ENCODE results near the gene GAS6.

The GAS6 gene

DNA sequence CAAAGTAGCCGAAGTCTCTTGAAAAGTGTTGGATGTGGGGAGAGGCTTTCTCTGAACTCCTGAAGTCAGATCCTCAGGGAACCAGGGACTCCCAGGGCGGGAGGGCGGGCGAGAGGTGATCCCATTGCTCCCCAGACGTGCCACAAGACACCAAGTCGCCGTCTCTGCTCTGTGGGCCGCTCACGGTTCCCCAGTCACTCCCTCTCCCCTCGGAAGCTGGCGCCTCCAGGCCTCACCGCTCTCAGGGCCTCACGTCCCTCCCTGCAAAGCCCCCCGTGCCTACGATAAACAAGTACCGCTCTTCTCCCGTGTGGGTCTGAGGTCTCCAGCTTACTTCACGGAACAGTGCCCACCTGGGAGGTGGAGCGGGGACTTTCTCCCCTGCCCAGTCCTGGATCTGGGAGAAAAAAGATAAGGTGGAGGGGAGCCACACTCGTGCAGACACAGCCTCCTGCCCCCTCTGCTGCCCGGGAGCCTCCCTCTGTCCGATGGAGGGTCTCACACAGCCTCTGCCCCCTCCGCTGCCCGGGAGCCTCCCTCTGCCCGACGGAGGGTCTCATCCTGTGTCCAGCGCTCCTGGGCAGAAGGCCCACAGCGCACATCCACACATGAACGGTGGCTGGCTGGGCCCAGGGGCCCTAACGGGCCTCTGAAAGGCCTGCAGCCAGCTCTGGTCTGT, 50.7 kb downstream of the GAS6 start:
- Histone ChIP-seq H2AFZ (ENCODE audit: low read length) (no peak overlapping the region), H3K27ac (ENCODE audit: low read length) (no peak overlapping the region), H3K4me2 (ENCODE audit: low read depth, low read length) (no peak overlapping the region), H3K9ac (ENCODE audit: low read length) (no peak overlapping the region), H3F3A (ENCODE audit: insufficient read depth, low read length) (peaks cover 9% of the 10 kb centered on the region), H3K27me3 (replicated peaks; ENCODE audit: insufficient read depth, low read length) (no peaks in the 10 kb centered on the region), H4K20me1 (ENCODE audit: insufficient read depth, low read length) (no peaks in the 10 kb centered on the region), H3K79me2 (ENCODE audit: low read length) (no peaks in the 10 kb centered on the region), H3K36me3 (replicated peaks; ENCODE audit: insufficient read depth, low read length) (no peaks in the 10 kb centered on the region), H3K9me3 (replicated peaks; ENCODE audit: insufficient read depth, low read length) (no peaks in the 10 kb centered on the region), H3K4me3 (ENCODE audit: low read length) (no peak overlapping the region), H3K9me2 (replicated peaks; ENCODE audit: insufficient read depth, low read length) (no peaks in the 10 kb centered on the region), H3K4me1 (ENCODE audit: low read length) (peaks cover 9% of the 10 kb centered on the region)
- DNase-seq = no peak
- TF ChIP-seq EZH2phosphoT487 (IDR thresholded peaks at IDR 0.05; ENCODE audit: low read length) (no peak), EZH2 (optimal IDR thresholded peaks at IDR 0.05; ENCODE audit: low read depth, low read length) (no peak)
- TF ChIP-seq, protein P1, sequence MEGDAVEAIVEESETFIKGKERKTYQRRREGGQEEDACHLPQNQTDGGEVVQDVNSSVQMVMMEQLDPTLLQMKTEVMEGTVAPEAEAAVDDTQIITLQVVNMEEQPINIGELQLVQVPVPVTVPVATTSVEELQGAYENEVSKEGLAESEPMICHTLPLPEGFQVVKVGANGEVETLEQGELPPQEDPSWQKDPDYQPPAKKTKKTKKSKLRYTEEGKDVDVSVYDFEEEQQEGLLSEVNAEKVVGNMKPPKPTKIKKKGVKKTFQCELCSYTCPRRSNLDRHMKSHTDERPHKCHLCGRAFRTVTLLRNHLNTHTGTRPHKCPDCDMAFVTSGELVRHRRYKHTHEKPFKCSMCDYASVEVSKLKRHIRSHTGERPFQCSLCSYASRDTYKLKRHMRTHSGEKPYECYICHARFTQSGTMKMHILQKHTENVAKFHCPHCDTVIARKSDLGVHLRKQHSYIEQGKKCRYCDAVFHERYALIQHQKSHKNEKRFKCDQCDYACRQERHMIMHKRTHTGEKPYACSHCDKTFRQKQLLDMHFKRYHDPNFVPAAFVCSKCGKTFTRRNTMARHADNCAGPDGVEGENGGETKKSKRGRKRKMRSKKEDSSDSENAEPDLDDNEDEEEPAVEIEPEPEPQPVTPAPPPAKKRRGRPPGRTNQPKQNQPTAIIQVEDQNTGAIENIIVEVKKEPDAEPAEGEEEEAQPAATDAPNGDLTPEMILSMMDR (IDR thresholded peaks at IDR 0.05; ENCODE audit: low read length) = no peak

DNA sequence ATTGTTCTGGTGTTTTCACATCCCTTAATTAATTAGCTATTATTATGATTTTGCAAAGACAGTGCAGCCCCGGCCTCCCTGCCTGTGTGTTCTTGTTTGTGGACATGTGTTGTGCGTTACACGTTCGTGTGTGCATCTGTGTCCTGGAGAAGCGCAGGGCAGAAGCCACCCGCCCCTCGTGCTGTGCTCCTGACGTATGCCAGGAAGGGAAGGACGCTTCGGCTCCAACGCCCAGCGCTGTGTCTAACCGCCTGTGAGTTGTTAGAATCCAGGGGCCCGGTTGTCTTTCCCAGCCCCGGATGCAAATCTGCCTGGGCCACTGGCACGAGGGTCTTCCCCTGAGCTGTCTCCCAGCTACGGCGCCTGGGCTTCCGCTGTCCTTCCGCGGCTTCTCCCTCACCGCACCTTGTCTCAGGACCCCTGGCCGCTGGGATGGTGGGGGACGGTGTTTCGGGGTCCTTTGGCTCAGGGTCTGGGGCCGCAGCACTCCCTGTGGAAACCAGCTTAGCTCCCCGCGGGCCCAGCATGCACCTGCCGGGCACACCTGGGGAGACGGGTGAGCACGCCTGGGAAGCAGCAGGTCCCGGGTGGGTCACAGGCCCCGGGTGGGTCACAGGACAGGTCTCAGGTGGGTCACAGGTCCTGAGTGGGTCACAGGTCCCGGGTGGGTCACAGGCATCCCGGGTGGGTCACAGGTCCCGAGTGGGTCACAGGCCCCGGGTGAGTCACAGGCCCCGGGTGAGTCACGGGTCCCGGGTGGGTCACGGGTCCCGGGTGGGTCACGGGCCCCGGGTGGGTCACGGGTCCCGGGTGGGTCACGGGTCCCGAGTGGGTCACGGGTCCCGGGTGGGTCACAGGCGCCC, 51.5 kb downstream of the GAS6 start:
- Histone ChIP-seq H3K4me2 (ENCODE audit: low read depth, low read length) (no peak overlapping the region), H3K27me3 (replicated peaks; ENCODE audit: insufficient read depth, low read length) (no peaks in the 10 kb centered on the region), H4K20me1 (ENCODE audit: insufficient read depth, low read length) (no peaks in the 10 kb centered on the region), H3K9ac (ENCODE audit: low read length) (no peak overlapping the region), H3K9me3 (replicated peaks; ENCODE audit: insufficient read depth, low read length) (no peaks in the 10 kb centered on the region), H3K79me2 (ENCODE audit: low read length) (no peaks in the 10 kb centered on the region), H3K36me3 (replicated peaks; ENCODE audit: insufficient read depth, low read length) (no peaks in the 10 kb centered on the region), H3K4me3 (ENCODE audit: low read length) (no peak overlapping the region), H3K9me2 (replicated peaks; ENCODE audit: insufficient read depth, low read length) (no peaks in the 10 kb centered on the region), H3F3A (ENCODE audit: insufficient read depth, low read length) (peaks cover 1% of the 10 kb centered on the region), H3K27ac (ENCODE audit: low read length) (no peak overlapping the region), H2AFZ (ENCODE audit: low read length) (no peak overlapping the region), H3K4me1 (ENCODE audit: low read length) (peaks cover 9% of the 10 kb centered on the region)
- DNase-seq = no peak
- no peak for TF ChIP-seq EZH2phosphoT487 (IDR thresholded peaks at IDR 0.05; ENCODE audit: low read length)
- TF ChIP-seq EZH2 (optimal IDR thresholded peaks at IDR 0.05; ENCODE audit: low read depth, low read length) = no peak

DNA sequence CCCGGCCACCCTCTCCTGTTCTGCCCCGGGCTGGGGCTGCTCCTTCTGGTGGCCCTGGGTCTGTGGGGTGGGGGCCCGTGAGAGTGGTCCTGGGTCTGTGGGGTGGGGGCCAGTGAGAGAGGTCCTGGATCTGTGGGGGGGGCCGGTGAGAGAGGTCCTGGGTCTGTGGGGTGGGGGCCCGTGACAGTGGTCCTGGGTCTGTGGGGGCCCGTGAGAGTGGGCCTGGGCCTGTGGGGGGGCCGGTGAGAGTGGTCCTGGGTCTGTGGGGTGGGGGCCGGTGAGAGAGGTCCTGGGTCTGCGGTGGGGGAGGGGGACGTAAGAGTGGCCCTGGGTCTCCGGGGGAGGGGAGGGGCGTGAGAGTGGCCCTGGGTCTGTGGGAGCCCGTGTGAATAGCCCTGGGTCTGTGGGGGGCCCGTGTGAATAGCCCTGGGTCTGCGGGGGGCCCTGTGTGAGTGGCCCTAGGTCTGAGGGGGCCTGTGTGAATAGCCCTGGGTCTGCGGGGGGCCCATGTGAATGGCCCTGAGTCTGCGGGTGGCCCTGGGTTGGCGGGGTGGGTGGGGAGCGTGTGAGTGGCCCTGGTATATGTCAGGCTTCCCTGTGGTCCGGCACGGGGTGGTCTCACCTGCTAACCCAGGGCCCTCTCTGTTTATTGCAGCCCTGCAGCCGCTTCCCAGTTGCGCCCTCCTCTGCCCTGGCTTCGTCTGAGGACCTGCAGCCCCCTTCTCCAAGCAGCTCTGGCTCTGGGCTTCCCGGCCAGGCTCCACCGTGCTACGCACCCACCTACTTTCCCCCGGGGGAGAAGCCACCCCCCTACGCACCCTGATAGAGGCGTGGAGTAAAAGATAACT, 52.6 kb downstream of the GAS6 start:
- no peaks in the 10 kb centered on the region for H3K9me2 ChIP-seq (replicated peaks; ENCODE audit: insufficient read depth, low read length)
- H3K9me3 ChIP-seq (replicated peaks; ENCODE audit: insufficient read depth, low read length) = no peaks in the 10 kb centered on the region
- H3K27ac ChIP-seq (ENCODE audit: low read length) = no peak overlapping the region
- 0 out of 2 replicates have a peak, but pooled peaks cover 4% of the 10 kb centered on the region for H3K4me1 ChIP-seq (ENCODE audit: low read length)
- H3K9ac ChIP-seq (ENCODE audit: low read length) = no peak overlapping the region
- H4K20me1 ChIP-seq (ENCODE audit: insufficient read depth, low read length) = no peaks in the 10 kb centered on the region
- no peak overlapping the region for H3K4me2 ChIP-seq (ENCODE audit: low read depth, low read length)
- H2AFZ ChIP-seq (ENCODE audit: low read length) = no peak overlapping the region
- no peaks in the 10 kb centered on the region for H3K79me2 ChIP-seq (ENCODE audit: low read length)
- H3K36me3 ChIP-seq (replicated peaks; ENCODE audit: insufficient read depth, low read length) = no peaks in the 10 kb centered on the region
- no peak overlapping the region for H3K4me3 ChIP-seq (ENCODE audit: low read length)
- H3K27me3 ChIP-seq (replicated peaks; ENCODE audit: insufficient read depth, low read length) = no peaks in the 10 kb centered on the region
- no peak for TF ChIP-seq EZH2phosphoT487 (IDR thresholded peaks at IDR 0.05; ENCODE audit: low read length)
- no peak for TF ChIP-seq EZH2 (optimal IDR thresholded peaks at IDR 0.05; ENCODE audit: low read depth, low read length)
- TF ChIP-seq, protein P1 (IDR thresholded peaks at IDR 0.05; ENCODE audit: low read length) = no peak
- no peaks in the 10 kb centered on the region for H3F3A ChIP-seq (ENCODE audit: insufficient read depth, low read length)
- no peak for DNase-seq
